GM21360 (cell line): ENCODE data around the gene CNOT6.

ENCODE experiments used
- ATAC-seq: cut with Tn5 transposase; IDR thresholded peaks from one replicate; pipeline ENCODE4 v1.9.1; 2021; ENCODE audit warnings: mild to moderate bottlenecking, moderate library complexity; ENCODE audit not compliant: unreplicated experiment

CNOT6 gene

DNA sequence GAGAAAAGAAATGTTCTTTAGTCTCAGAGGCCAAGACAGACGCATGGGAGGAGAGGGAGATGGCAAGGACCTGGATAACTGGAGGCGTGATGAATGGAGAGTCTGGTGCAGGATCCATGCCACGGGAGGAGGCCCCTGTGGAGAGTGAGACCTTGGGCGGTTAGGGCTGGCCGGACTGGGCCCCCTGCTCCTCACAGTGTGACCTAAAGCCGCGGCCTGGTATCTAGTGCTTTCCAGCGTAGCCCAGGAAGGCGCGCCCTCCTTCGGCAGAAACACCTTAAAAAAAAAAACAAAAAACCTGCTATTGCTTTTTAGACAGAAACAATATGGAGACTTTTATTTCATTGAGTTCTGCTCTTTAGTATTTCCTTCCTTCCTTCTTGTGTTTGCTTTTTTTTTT is 64.1 kb downstream of the CNOT6 start:
- ATAC-seq, result no peak

GRCh38 chr5:180563994-180564393 is 69.8 kb downstream of the CNOT6 start:
- ATAC-seq, result no peak

- no peak for ATAC-seq
Observed at GRCh38 chr5:180568914-180569313, 74.7 kb downstream of the CNOT6 start.

GRCh38 chr5:180575571-180575970 is 81.4 kb downstream of the CNOT6 start:
- no peak for ATAC-seq

DNA sequence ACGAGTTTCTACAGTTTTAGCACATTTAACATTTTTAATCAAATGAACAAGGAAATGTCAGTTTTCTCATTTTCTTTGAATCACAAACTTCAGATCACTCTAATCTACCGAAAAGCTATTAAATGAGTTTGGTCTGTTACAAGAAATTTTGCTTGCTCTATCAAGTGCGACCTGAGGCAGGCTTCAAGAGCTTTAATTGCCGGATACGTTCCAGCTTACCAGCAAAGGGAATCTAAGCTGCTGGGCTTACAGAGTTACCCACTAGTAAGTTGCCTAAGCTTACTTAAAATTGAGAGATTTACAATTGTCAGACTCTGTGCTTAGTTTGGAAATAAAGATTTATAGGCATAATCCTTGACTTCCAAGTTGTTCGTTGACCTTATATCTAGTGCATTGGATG is 86.5 kb downstream of the CNOT6 start:
- no peak for ATAC-seq

- no peak for ATAC-seq
Observed at GRCh38 chr5:180583738-180584137, 89.6 kb downstream of the CNOT6 start.

DNA sequence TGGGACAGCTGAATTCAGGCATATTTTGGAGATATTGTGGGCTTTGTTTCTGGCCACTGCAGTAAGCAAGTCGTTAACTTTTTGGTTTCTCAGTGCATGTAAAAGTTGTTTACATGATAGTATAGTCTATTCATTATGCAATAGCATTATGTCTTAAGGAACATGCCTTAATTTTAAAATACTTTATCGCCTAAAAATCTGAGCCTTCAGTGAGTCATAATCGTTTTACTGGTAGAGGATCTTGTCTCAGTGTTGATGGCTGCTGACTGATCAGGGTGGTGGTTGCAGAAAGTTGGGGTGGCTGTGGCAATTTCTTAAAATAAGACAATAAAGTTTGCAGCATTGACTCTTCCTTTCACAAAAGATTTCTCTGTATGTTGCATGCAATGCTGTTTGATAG is 92.0 kb downstream of the CNOT6 start:
- ATAC-seq, result no peak

GRCh38 chr5:180586870-180587269 is 92.7 kb downstream of the CNOT6 start:
- ATAC-seq, result no peak

GRCh38 chr5:180589771-180590542 is 95.8 kb downstream of the CNOT6 start:
- no peak for ATAC-seq

GRCh38 chr5:180590543-180591310 is 96.5 kb downstream of the CNOT6 start:
- ATAC-seq, result no peak

DNA sequence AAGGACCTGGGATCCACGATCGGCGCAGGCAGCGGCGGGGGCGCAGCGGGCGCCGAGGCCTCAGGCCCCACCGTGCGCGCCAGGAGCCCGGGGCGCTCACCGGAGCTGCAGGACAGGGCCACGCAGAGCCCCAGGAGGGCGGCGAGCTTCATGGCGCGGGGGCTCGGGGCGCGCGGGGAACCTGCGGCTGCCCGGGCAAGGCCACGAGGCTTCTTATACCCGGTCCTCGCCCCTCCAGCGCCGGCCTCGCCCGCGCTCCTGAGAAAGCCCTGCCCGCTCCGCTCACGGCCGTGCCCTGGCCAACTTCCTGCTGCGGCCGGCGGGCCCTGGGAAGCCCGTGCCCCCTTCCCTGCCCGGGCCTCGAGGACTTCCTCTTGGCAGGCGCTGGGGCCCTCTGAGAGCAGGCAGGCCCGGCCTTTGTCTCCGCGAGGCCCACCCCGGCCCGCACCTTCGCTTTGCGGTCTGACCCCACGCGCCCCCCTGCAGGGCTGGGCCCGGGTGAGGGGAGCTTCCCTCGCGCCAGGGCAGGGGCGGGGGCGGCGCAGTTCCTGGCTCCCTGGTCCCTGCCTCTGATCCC is 97.2 kb downstream of the CNOT6 start, which contains the start of gene SCGB3A1:
SCGB3A1 (minus strand) TSS at position 189 of the 577 bp plus-strand sequence; CDS start at position 152, 37 bp downstream.
- no peak for ATAC-seq

DNA sequence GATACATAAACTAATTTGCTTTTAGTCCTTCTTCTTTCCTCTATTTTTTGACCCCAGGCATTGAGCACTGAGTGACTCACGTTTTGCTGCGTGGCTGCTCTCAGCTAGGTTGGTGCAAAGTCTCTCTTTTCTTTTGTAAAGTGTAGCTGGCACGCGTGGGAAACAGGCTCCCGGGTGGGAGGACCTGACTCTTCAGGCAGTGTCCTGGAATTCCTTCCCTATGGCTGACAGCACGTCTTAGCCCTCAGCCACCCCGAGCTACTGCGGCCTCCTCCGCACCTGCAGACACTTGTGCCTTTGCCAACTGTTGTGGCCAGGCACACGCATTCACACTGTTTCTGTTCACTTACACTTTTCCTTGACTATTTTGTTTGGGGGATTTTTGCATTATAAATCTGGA is 98.0 kb downstream of the CNOT6 start:
- ATAC-seq, result no peak

DNA sequence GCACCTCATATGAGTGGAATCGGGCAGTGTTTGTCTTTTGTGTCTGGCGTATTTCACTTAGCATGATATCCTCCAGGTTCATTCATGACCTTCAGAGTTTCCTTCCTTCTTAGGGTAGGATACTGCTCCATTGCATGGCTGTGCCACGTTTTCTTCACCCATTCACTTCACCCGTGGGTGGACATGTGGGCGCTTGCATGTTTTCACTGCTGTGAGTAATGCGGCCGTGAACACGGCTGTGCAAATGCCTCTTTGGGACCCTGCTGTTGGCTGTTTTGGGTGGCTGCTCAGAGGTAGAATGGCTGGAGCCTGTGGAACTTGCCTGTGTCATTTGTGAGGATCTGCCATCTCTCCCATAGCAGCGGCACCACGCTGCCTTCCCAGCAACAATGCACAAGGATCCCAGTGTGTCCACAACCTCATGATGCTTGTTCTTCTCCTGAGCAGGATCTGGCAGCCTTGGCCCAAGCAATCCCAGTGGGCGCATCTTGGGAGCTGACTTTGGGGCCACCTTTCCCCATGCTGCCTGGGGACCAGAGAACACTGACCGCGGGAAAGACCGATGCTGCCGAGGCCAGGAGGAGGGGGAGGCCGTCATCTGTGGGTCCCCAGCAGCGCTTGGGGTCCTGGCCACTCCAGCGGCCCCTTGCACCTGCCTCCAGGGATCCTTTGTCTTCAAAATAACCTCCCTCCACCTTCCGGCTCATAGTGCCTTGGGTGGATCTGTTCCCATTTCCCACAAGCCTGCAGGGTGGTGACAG is 99.4 kb downstream of the CNOT6 start:
- ATAC-seq, result no peak

GRCh38 chr5:180594311-180595045 is 100.3 kb downstream of the CNOT6 start:
- ATAC-seq, result no peak

- no peak for ATAC-seq
Observed at GRCh38 chr5:180595046-180595379, 100.8 kb downstream of the CNOT6 start.

- ATAC-seq, result no peak
Observed at GRCh38 chr5:180595381-180596114, 101.4 kb downstream of the CNOT6 start.

DNA sequence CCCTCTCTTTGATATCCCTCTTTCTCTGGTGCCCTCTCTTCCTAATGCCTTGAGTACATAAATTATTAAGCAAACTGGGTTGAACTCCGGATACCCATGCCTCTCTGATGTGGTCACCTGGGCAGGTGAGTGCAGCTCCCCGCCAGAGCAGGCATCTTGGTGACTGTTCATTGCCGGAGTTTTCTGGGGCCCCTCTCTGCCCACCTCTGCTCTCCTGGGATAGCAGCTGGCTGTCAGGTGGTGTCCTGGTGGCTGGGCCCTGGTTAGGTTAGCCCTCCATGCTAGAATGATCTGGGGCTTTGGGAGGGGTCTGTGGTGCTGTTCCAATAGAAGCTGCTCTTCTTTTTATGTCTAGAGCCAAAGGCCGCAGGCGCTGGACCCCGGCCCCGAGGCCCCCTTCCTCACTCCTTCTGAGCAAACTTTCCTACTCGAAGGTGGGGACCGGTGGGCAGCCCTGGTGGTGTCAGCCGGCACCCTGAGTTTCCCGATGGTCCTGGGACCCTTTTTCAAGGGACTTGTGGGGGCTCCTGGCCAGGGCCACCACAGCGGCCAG is 102.0 kb downstream of the CNOT6 start:
- ATAC-seq, result no peak

DNA sequence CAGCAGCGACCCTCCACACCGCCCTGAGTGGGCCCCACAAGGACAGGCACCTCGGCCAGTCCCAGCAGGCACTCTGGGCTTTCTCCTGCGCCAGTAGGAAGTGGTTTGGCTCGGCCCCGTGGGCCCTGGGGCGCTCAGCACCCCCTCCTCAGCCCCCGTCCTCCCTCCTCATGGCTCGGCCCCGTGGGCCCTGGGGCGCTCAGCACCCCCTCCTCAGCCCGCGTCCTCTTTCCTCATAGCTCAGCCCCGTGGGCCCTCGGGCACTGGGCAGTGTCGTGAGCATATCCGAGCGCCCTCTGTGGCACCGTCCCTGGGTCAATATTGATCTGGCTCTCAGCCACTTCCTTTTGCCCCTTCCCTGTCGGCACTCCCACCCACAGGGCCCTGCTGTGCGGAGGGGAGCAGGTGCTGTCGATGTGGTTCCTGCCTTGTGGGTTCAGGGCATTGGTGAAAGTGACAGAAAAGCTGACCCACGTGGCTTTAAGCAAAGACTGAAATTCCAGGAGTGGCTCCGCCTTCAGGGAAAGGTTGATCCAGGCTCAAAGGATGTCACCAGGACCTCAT is 102.6 kb downstream of the CNOT6 start:
- no peak for ATAC-seq

- no peak for ATAC-seq
Observed at GRCh38 chr5:180598316-180598701, 104.1 kb downstream of the CNOT6 start.
